ENCODE measurements around the gene SIGLEC12. TPM values are rescaled to one million over a fixed set of nuclear protein-coding genes. Genes with fewer than 3 reads are reported as not detected.

SIGLEC12 gene
- total and polyA plus RNA-seq, 2 of the 13 experiments (the other 11 are each of a cell fraction or from before 2014, with no cell fraction given): not detected

DNA sequence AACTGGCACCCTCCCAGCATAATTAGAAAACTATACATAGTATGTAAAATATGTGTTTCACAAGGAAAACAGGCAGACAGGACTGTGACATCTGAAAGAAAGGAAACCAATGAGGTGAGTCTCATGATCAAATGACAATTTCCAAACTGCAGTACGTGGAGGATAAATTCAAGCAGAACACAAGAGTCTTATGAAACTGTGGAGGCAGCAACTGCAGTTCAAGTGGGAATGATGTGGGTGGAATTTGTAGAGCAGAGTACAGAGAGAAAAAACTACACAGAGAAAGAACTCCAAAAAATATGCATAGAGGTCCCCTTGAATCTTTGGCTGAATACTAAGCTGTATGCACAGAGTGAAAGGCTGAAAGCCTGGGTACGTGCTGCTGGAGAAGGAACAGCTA is 20.2 kb upstream of the SIGLEC12 start (continued):
- TF ChIP-seq, protein P1, sequence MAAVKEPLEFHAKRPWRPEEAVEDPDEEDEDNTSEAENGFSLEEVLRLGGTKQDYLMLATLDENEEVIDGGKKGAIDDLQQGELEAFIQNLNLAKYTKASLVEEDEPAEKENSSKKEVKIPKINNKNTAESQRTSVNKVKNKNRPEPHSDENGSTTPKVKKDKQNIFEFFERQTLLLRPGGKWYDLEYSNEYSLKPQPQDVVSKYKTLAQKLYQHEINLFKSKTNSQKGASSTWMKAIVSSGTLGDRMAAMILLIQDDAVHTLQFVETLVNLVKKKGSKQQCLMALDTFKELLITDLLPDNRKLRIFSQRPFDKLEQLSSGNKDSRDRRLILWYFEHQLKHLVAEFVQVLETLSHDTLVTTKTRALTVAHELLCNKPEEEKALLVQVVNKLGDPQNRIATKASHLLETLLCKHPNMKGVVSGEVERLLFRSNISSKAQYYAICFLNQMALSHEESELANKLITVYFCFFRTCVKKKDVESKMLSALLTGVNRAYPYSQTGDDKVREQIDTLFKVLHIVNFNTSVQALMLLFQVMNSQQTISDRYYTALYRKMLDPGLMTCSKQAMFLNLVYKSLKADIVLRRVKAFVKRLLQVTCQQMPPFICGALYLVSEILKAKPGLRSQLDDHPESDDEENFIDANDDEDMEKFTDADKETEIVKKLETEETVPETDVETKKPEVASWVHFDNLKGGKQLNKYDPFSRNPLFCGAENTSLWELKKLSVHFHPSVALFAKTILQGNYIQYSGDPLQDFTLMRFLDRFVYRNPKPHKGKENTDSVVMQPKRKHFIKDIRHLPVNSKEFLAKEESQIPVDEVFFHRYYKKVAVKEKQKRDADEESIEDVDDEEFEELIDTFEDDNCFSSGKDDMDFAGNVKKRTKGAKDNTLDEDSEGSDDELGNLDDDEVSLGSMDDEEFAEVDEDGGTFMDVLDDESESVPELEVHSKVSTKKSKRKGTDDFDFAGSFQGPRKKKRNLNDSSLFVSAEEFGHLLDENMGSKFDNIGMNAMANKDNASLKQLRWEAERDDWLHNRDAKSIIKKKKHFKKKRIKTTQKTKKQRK (IDR thresholded peaks at IDR 0.05; ENCODE audit: low read length): no peak

DNA sequence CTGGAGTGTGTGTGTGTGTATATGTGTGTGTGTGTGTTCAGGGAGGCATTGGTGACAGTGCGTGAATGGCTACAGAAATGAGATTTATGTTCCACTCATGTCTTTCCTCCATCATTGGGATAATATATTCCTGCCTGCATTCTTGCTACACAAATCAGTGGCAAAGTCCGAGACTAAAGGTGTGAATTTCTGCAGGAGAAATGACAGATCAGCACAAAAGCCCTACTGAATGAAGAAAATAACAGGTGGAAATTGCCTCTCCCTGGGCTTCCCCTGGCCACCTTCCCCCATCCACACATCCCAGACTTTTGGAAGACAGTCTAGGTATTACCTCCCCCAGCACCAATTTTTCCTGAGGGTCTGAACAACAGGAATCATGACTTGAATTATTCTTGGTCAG is 19.8 kb upstream of the SIGLEC12 start:
- H3K27me3 ChIP-seq (ENCODE audit: control insufficient read depth in 1 of 2, insufficient read depth in 2 of 2, low read length in 2 of 2): no peaks in the 10 kb centered on the region
- no peak overlapping the region for H3K9ac ChIP-seq (ENCODE audit: insufficient read depth, low read depth, low read length)
- in situ Hi-C loops (cut with HindIII; ENCODE audit: extremely low pct_ligation_motif_present, low pct_unique_long_range_greater_than_20kb): no loop called here
- no peak overlapping the region for H3K4me2 ChIP-seq (ENCODE audit: low read depth, low read length)
- no peaks in the 10 kb centered on the region for H3K9me3 ChIP-seq (ENCODE audit: low read length)
- intact Hi-C loops (cut with micrococcal nuclease; ENCODE audit: unreplicated experiment): loop anchor here (2.0 kb wide), 1 partner anchor 41 kb away; no protein-coding TSS in a partner anchor
- no peak overlapping the region for H2AFZ ChIP-seq (ENCODE audit: low read length)
- no peaks in the 10 kb centered on the region for H3K79me2 ChIP-seq (ENCODE audit: insufficient read depth, low read length)
- FAIRE-seq (no peak), ATAC-seq (no peak), DNase-seq (ENCODE audit: low spot score) (no peak)
- TF ChIP-seq MAFK (conservative IDR thresholded peaks at IDR 0.05 in 1 of 2, IDR thresholded peaks at IDR 0.05 in 1 of 2; ENCODE audit: low read length in 2 of 2): peak; percentile 48 to 52; a peak in 2 of 4 replicates
- 0 out of 2 replicates have a peak, but pooled peaks have one; percentile 17 for TF ChIP-seq MAFF (IDR thresholded peaks at IDR 0.05; ENCODE audit: low read depth, low read length)
- TF ChIP-seq FOXA1 (IDR thresholded peaks at IDR 0.05): no peak
- TF ChIP-seq FOXA1 (CRISPR knock-in tag; IDR thresholded peaks at IDR 0.05): no peak
- TF ChIP-seq HDAC1 (CRISPR knock-in tag; IDR thresholded peaks at IDR 0.05): no peak
- ChIA-PET CTCF (ENCODE audit: low intra/inter-chr PET ratio, low total read pairs) (no interaction called here), POLR2A (no interaction called here)
- H4K20me1 ChIP-seq (ENCODE audit: insufficient read depth, low read length): no peaks in the 10 kb centered on the region
- BruUV-seq (replicated peaks): no TSS peak
- no peak overlapping the region for H3K4me3 ChIP-seq (replicated peaks in 1 of 3; ENCODE audit: insufficient read depth in 1 of 3, low read depth in 2 of 3, low read length in 3 of 3)
- no peaks in the 10 kb centered on the region for H3K4me1 ChIP-seq (ENCODE audit: insufficient read depth, low read length)
- H3K36me3 ChIP-seq (replicated peaks in 1 of 2; ENCODE audit: control insufficient read depth in 1 of 2, insufficient read depth in 2 of 2, low read length in 2 of 2): no peaks in the 10 kb centered on the region
- H3K27ac ChIP-seq (ENCODE audit: extremely low read length, insufficient read depth, low read length): no peak overlapping the region
- WGBS (ENCODE audit: low lambda C conversion rate): 30% methylated on average over 2 of the region's 2 CpGs

All from HepG2 (cell line).